Suprapubic skin (tissue), 4 donors: Measurements from ENCODE around the gene ERMN. TPM values are rescaled to one million over a fixed set of nuclear protein-coding genes. Genes with fewer than 3 reads are reported as not detected.

Experiments used
- DNase-seq, 2 donors: peaks; one replicate each; pipeline ENCODE4 v3.0.0-alpha.2; 2019; ENCODE audit warnings: low spot score in 2 of 2
- H3K27ac ChIP-seq: fragments of 200-600 bp; sonication (generic); one replicate; pipeline ENCODE4 v1.5.1; 2019
- H3K27me3 ChIP-seq: fragments of 200-600 bp; sonication (generic); one replicate; pipeline ENCODE4 v1.5.1; 2019
- H3K36me3 ChIP-seq: fragments of 200-600 bp; sonication (generic); one replicate; pipeline ENCODE4 v1.5.1; 2019
- H3K4me1 ChIP-seq: fragments of 200-600 bp; sonication (generic); one replicate; pipeline ENCODE4 v1.5.1; 2019
- H3K4me3 ChIP-seq: fragments of 200-600 bp; sonication (generic); one replicate; pipeline ENCODE4 v1.5.1; 2019; ENCODE audit warnings: mild to moderate bottlenecking
- H3K9me3 ChIP-seq: fragments of 200-600 bp; sonication (generic); one replicate; pipeline ENCODE4 v1.5.1; 2019
- EP300 ChIP-seq: sonication (generic); formaldehyde crosslinking; IDR thresholded peaks from one replicate; pipeline ENCODE4 v1.6.1; 2017; ENCODE audit warnings: antibody characterized with exemption
- POLR2A ChIP-seq, 2 donors: fragments of 450-650 bp; IDR thresholded peaks; one replicate each; pipeline ENCODE4 v1.6.1; 2017; ENCODE audit warnings: antibody characterized with exemption in 2 of 2, mild to moderate bottlenecking in 2 of 2, moderate library complexity in 2 of 2
- POLR2AphosphoS5 ChIP-seq, 3 donors: sonication (generic); formaldehyde crosslinking; IDR thresholded peaks; one replicate each; pipeline ENCODE4 v1.6.1; 2017; ENCODE audit warnings: antibody characterized with exemption in 3 of 3
- WGBS: methylation state at CpG from one replicate; pipeline ENCODE4 v1.1.5; 2018; 5-methylcytosine and 5-hydroxymethylcytosine counted together
- total RNA-seq, 4 donors: library from RNA; depleted of rRNA; stranded (reverse); fragments of >200 nt; gene quantifications; one replicate each; pipeline ENCODE4 v1.1.0, GENCODE V29; 2016
- TF ChIP-seq, protein P1 (sequence below), 2 donors: fragments of 200-600 bp in 1 of 2; fragments of 450-650 bp in 1 of 2; sonication (generic) in 1 of 2; IDR thresholded peaks; one replicate each; pipeline ENCODE4 v1.5.1; 2016 to 2019; ENCODE audit warnings: antibody characterized with exemption in 2 of 2, mild to moderate bottlenecking in 1 of 2, moderate library complexity in 1 of 2

ERMN gene
- total RNA-seq, 4 donors from 2014 or later = 0.72 TPM; not detected in 3

DNA sequence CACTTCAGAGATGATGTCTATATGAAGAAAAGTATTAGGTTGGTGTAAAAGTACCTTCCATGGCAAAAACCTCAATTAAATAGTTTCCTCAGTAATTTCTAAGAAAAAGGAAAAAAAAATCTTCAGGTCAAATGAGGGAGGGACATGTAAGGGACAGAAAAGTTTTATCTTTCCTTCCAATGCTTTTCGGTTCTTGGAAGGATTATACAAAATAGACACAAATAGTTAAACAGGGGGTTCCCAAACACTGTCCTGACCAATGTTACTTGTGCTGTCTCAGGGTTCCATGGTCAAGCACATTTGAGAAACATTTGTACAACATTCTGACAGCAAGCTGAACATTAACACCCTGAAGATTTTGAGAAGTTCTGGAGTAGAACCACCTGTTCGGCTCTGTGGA lies 22.0 kb downstream of the ERMN start:
- 71% methylated on average over 2 of the region's 2 CpGs for WGBS
- Histone ChIP-seq H3K27me3 (no peaks in the 10 kb centered on the region), H3K36me3 (no peaks in the 10 kb centered on the region), H3K27ac (no peak overlapping the region), H3K4me1 (no peaks in the 10 kb centered on the region), H3K9me3 (no peaks in the 10 kb centered on the region), H3K4me3 (no peak overlapping the region)
- DNase-seq = no peak
- TF ChIP-seq POLR2A (IDR thresholded peaks at IDR 0.05) = no peak
- no peak for TF ChIP-seq EP300
- no peak for TF ChIP-seq POLR2AphosphoS5 (IDR thresholded peaks at IDR 0.05)
- TF ChIP-seq, protein P1, sequence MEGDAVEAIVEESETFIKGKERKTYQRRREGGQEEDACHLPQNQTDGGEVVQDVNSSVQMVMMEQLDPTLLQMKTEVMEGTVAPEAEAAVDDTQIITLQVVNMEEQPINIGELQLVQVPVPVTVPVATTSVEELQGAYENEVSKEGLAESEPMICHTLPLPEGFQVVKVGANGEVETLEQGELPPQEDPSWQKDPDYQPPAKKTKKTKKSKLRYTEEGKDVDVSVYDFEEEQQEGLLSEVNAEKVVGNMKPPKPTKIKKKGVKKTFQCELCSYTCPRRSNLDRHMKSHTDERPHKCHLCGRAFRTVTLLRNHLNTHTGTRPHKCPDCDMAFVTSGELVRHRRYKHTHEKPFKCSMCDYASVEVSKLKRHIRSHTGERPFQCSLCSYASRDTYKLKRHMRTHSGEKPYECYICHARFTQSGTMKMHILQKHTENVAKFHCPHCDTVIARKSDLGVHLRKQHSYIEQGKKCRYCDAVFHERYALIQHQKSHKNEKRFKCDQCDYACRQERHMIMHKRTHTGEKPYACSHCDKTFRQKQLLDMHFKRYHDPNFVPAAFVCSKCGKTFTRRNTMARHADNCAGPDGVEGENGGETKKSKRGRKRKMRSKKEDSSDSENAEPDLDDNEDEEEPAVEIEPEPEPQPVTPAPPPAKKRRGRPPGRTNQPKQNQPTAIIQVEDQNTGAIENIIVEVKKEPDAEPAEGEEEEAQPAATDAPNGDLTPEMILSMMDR (IDR thresholded peaks at IDR 0.05) = no peak

DNA sequence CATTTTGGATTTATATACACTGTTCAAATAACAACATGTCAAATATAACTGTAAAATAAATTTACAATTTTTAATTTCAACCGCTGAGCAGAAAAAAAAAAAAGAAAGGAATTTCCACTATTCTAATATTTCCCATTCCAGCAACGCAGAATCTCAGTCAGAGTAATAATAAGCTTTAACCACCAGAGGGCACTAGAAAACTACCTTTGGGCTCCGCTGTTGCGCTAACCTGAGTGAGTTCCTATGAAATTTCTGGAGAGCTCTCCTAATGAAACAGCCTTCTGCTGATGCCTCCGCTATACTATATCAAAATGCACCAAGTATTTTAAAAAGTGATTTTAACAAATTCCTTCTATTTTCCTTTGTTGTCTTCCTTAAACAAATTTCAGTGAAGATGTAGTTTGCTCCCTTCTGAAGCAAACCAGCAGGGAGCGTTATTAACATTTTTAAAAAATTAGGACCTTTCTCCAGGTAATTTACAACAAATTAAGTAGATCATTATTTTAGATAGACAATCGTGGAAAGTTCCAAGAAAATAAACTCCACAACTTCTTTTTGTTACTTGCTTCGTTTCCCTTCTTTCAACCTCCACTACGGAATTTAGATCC lies 23.0 kb downstream of the ERMN start:
- no peak for DNase-seq
- Histone ChIP-seq H3K4me1 (no peaks in the 10 kb centered on the region), H3K36me3 (no peaks in the 10 kb centered on the region), H3K27me3 (no peaks in the 10 kb centered on the region), H3K27ac (no peak overlapping the region), H3K4me3 (no peak overlapping the region), H3K9me3 (no peaks in the 10 kb centered on the region)
- TF ChIP-seq POLR2AphosphoS5 (IDR thresholded peaks at IDR 0.05) = no peak
- TF ChIP-seq, protein P1 (IDR thresholded peaks at IDR 0.05) = peak; percentile 49 to 50
- WGBS = 40% methylated on average over 9 of the region's 9 CpGs

- TF ChIP-seq POLR2AphosphoS5 (IDR thresholded peaks at IDR 0.05) (no peak), EP300 (no peak), POLR2A (IDR thresholded peaks at IDR 0.05) (no peak)
- TF ChIP-seq, protein P1 (IDR thresholded peaks at IDR 0.05) = no peak
- Histone ChIP-seq H3K36me3 (no peaks in the 10 kb centered on the region), H3K4me1 (no peaks in the 10 kb centered on the region), H3K27ac (no peak overlapping the region), H3K9me3 (no peaks in the 10 kb centered on the region), H3K4me3 (no peak overlapping the region), H3K27me3 (no peaks in the 10 kb centered on the region)
- no peak for DNase-seq
- WGBS = 94% methylated on average over 2 of the region's 2 CpGs
These were observed 24.3 kb downstream of the ERMN start for GRCh38 chr2:157301307-157301706.

- Histone ChIP-seq H3K36me3 (no peaks in the 10 kb centered on the region), H3K4me1 (no peaks in the 10 kb centered on the region), H3K27ac (no peak overlapping the region), H3K4me3 (no peak overlapping the region), H3K9me3 (no peaks in the 10 kb centered on the region), H3K27me3 (no peaks in the 10 kb centered on the region)
- 94% methylated on average over 4 of the region's 4 CpGs for WGBS
- no peak for DNase-seq
- no peak for TF ChIP-seq EP300
- no peak for TF ChIP-seq POLR2A (IDR thresholded peaks at IDR 0.05)
- TF ChIP-seq POLR2AphosphoS5 (IDR thresholded peaks at IDR 0.05) = no peak
- TF ChIP-seq, protein P1 (IDR thresholded peaks at IDR 0.05) = no peak
These were observed 28.7 kb downstream of the ERMN start for GRCh38 chr2:157296958-157297357.

DNA sequence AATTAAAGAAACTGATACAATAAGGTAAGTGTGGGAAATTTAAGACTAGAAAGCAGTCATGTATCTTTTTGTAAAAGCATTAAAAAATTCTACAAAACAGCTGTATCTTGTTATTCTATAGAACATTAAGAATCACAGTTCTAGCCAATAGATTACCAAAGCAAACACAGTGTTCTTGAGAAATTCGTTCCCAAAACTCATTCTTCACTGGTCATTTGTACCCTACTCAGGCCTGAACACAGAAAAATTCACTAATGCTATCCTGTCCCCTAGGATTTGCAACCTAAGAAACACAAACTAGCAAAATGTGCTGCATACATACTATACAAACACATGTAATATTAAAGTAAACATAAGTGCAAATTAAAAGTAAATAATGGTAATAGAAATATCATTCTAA lies 29.1 kb downstream of the ERMN start:
- no peak for DNase-seq
- 80% methylated on average over 1 of the region's 1 CpG for WGBS
- Histone ChIP-seq H3K36me3 (no peaks in the 10 kb centered on the region), H3K4me1 (no peaks in the 10 kb centered on the region), H3K9me3 (no peaks in the 10 kb centered on the region), H3K27ac (no peak overlapping the region), H3K4me3 (no peak overlapping the region), H3K27me3 (no peaks in the 10 kb centered on the region)
- TF ChIP-seq EP300 (no peak), POLR2AphosphoS5 (IDR thresholded peaks at IDR 0.05) (no peak), POLR2A (IDR thresholded peaks at IDR 0.05) (no peak)
- TF ChIP-seq, protein P1 (IDR thresholded peaks at IDR 0.05) = no peak
